Trophoblast cell (in vitro differentiated cells and primary cell): ENCODE measurements around the gene MMP24OS.

ENCODE experiments used
- DNase-seq, 2 donors: peaks; one replicate each; pipeline ENCODE4 v3.0.0-alpha.2; 2016
- H2AFZ ChIP-seq: 2 replicates; pipeline ENCODE4 v1.6.1; 2013; ENCODE audit warnings: low read length, moderate library complexity, mild to moderate bottlenecking; ENCODE audit not compliant: insufficient read depth, poor library complexity
- H2AK5ac ChIP-seq: 2 replicates; pipeline ENCODE4 v1.6.1; 2013; ENCODE audit warnings: mild to moderate bottlenecking, low read length
- H2BK120ac ChIP-seq: 2 replicates; pipeline ENCODE4 v1.6.1; 2013; ENCODE audit warnings: low read length, mild to moderate bottlenecking, moderate library complexity; ENCODE audit not compliant: insufficient read depth, poor library complexity
- H2BK12ac ChIP-seq: 2 replicates; pipeline ENCODE4 v1.6.1; 2013; ENCODE audit warnings: mild to moderate bottlenecking, low read length, moderate library complexity
- H2BK5ac ChIP-seq: 2 replicates; pipeline ENCODE4 v1.6.1; 2013; ENCODE audit warnings: low read length, low read depth, moderate library complexity, mild to moderate bottlenecking; ENCODE audit not compliant: poor library complexity
- H3K14ac ChIP-seq: 2 replicates; pipeline ENCODE4 v1.6.1; 2013; ENCODE audit warnings: mild to moderate bottlenecking, low read length
- H3K18ac ChIP-seq: 2 replicates; pipeline ENCODE4 v1.6.1; 2013; ENCODE audit warnings: mild to moderate bottlenecking, low read length
- H3K23ac ChIP-seq: 2 replicates; pipeline ENCODE4 v1.6.1; 2013; ENCODE audit warnings: low read length
- H3K27ac ChIP-seq: 2 replicates; pipeline ENCODE4 v1.5.1; 2013; ENCODE audit warnings: low read depth, mild to moderate bottlenecking, inconsistent platforms, low read length, moderate library complexity
- H3K27me3 ChIP-seq: 2 replicates; pipeline ENCODE4 v1.6.1; 2013; ENCODE audit warnings: inconsistent platforms, mild to moderate bottlenecking, low read length, moderate library complexity; ENCODE audit not compliant: insufficient read depth
- H3K36me3 ChIP-seq, 2 experiments: 1 replicate in 1 of 2; 2 replicates in 1 of 2; pipeline ENCODE4 v1.6.1; 2013; ENCODE audit warnings: low read length in 2 of 2, mild to moderate bottlenecking in 2 of 2, moderate library complexity in 1 of 2; ENCODE audit not compliant: insufficient read depth in 2 of 2, control insufficient read depth in 1 of 2
- H3K4ac ChIP-seq: 2 replicates; pipeline ENCODE4 v1.6.1; 2013; ENCODE audit warnings: low read depth, mild to moderate bottlenecking, low read length, moderate library complexity
- H3K4me1 ChIP-seq, 2 experiments: 1 replicate in 1 of 2; 2 replicates in 1 of 2; pipeline ENCODE4 v1.6.1; 2013; ENCODE audit warnings: low read length in 2 of 2, mild to moderate bottlenecking in 2 of 2, moderate library complexity in 1 of 2; ENCODE audit not compliant: insufficient read depth in 2 of 2, control insufficient read depth in 1 of 2
- H3K4me2 ChIP-seq: 2 replicates; pipeline ENCODE4 v1.6.1; 2013; ENCODE audit warnings: inconsistent platforms, mild to moderate bottlenecking, low read length, moderate library complexity
- H3K4me3 ChIP-seq: 2 replicates; pipeline ENCODE4 v1.5.1; 2013; ENCODE audit warnings: mild to moderate bottlenecking, low read depth, low read length, inconsistent platforms
- H3K79me1 ChIP-seq: one replicate; pipeline ENCODE4 v1.6.1; 2013; ENCODE audit warnings: low read length
- H3K79me2 ChIP-seq: 2 replicates; pipeline ENCODE4 v1.6.1; 2013; ENCODE audit warnings: low read length, mild to moderate bottlenecking; ENCODE audit not compliant: control insufficient read depth, insufficient read depth, poor library complexity
- H3K9ac ChIP-seq: 2 replicates; pipeline ENCODE4 v1.6.1; 2013; ENCODE audit warnings: mild to moderate bottlenecking, low read length
- H3K9me3 ChIP-seq: 2 replicates; pipeline ENCODE4 v1.6.1; 2013; ENCODE audit warnings: low read depth, mild to moderate bottlenecking, control low read depth, inconsistent platforms, low read length; ENCODE audit not compliant: insufficient read depth
- H4K12ac ChIP-seq: 2 replicates; pipeline ENCODE4 v1.6.1; 2013; ENCODE audit warnings: low read depth, mild to moderate bottlenecking, low read length, moderate library complexity
- H4K8ac ChIP-seq: 2 replicates; pipeline ENCODE4 v1.6.1; 2013; ENCODE audit warnings: low read depth, mild to moderate bottlenecking, low read length, moderate library complexity
- H4K91ac ChIP-seq: one replicate; pipeline ENCODE4 v1.6.1; 2013; ENCODE audit warnings: low read depth, mild to moderate bottlenecking, low read length, moderate library complexity
- WGBS: extraction: QIAGEN DNeasy Blood & Tissue Kit; methylation state at CpG from one replicate; pipeline ENCODE4 v1.1.7; 2013; ENCODE audit warnings: missing lambda C conversion rate; ENCODE audit not compliant: insufficient read length, insufficient coverage; ENCODE audit errors: extremely low coverage; 5-methylcytosine and 5-hydroxymethylcytosine counted together

MMP24OS gene

DNA sequence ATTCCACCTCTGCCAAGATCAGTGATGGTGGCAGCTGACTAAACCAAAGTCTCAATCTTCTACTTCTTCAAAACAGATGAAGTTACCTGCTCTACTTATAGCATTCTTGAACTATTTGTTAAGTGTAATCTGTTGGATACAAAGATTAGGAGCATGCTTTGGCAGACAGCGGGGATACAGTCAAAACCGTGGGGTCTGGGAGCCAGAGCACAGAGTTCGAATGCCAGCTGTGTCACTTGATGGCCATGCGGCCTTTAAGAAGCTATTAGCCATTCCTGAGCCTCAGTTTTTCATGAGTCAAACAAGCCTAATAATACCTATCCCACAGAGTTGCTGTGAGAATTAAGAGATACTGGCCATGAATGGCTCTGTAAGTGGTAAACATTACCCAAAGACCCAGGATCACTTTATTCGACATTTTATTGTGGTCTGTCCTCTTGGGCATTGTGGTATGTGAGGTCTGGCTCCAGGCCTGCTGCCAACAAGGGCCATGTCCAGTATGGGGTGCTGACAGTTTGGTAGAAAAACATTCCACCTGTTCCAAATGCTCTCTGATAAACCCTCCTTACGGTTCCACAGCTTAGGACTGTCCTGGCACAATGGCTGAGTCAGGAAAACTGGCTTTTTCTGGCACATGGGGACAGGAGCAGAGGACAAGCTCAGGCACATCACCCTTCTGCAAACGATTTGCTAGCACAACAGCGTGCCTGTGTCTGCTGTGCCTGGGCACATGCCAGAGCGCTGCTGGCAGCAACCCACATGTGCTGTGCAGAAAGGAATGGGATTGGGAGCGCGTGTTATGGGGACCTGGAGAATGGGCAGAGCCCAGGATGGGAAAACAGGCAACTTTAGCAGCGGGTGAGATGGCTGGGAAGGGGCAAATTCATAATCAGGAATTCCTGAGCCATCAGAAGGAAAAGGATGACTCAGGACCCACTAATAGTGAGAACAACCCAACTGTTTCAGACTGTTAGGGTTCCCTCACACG is 30.0 kb upstream of the MMP24OS start:
- H3K23ac ChIP-seq: no peak overlapping the region
- peaks cover 2% of the 10 kb centered on the region for H3K9me3 ChIP-seq
- no peak overlapping the region for H2BK120ac ChIP-seq
- no peak overlapping the region for H4K91ac ChIP-seq
- no peak overlapping the region for H2BK12ac ChIP-seq
- H3K36me3 ChIP-seq: no peaks in the 10 kb centered on the region
- no peaks in the 10 kb centered on the region for H3K79me2 ChIP-seq
- no peak overlapping the region for H2AFZ ChIP-seq
- no peak overlapping the region for H3K4ac ChIP-seq
- no peak overlapping the region for H3K14ac ChIP-seq
- no peak overlapping the region for H2AK5ac ChIP-seq
- no peak for DNase-seq
- no peak overlapping the region for H3K4me3 ChIP-seq
- H3K27me3 ChIP-seq: no peaks in the 10 kb centered on the region
- H3K79me1 ChIP-seq: peaks cover 12% of the 10 kb centered on the region
- no peak overlapping the region for H3K27ac ChIP-seq
- H4K12ac ChIP-seq: no peak overlapping the region
- no peak overlapping the region for H3K4me2 ChIP-seq
- H4K8ac ChIP-seq: no peak overlapping the region
- no peak overlapping the region for H3K18ac ChIP-seq
- H3K9ac ChIP-seq: peak overlapping the region; percentile 60
- H3K4me1 ChIP-seq: peaks cover 27% of the 10 kb centered on the region in 2 experiments
- WGBS: no CpG with 5 or more reads among the region's 13 CpGs
- no peak overlapping the region for H2BK5ac ChIP-seq

- Histone ChIP-seq H3K36me3 (no peaks in the 10 kb centered on the region), H3K23ac (no peak overlapping the region), H4K8ac (no peak overlapping the region), H3K27me3 (no peaks in the 10 kb centered on the region), H3K18ac (no peak overlapping the region), H3K9ac (no peak overlapping the region), H3K4ac (no peak overlapping the region), H3K4me3 (no peak overlapping the region), H3K27ac (no peak overlapping the region), H3K79me2 (no peaks in the 10 kb centered on the region), H3K79me1 (peaks cover 12% of the 10 kb centered on the region), H3K4me1 (peaks cover 27% of the 10 kb centered on the region in 2 experiments), H3K9me3 (peaks cover 2% of the 10 kb centered on the region), H2AFZ (no peak overlapping the region), H2BK5ac (no peak overlapping the region), H3K14ac (no peak overlapping the region), H4K91ac (no peak overlapping the region), H2BK12ac (no peak overlapping the region), H2AK5ac (no peak overlapping the region), H3K4me2 (no peak overlapping the region), H4K12ac (no peak overlapping the region), H2BK120ac (no peak overlapping the region)
- DNase-seq: peak; percentile 61 to 77
- no CpG with 5 or more reads among the region's 4 CpGs for WGBS
Measured at GRCh38 chr20:35306931-35307517, 29.1 kb upstream of the MMP24OS start.

GRCh38 chr20:35305682-35306556 is 28.0 kb upstream of the MMP24OS start:
- H3K4me1 ChIP-seq: peaks cover 27% of the 10 kb centered on the region in 2 experiments
- peak overlapping the region; percentile 20 for H3K4me2 ChIP-seq
- H3K23ac ChIP-seq: no peak overlapping the region
- WGBS: no CpG with 5 or more reads among the region's 12 CpGs
- no peak overlapping the region for H3K9ac ChIP-seq
- no peaks in the 10 kb centered on the region for H3K36me3 ChIP-seq
- H3K27me3 ChIP-seq: no peaks in the 10 kb centered on the region
- H4K91ac ChIP-seq: peak overlapping the region; percentile 52
- peak overlapping the region; percentile 5 for H3K18ac ChIP-seq
- H4K12ac ChIP-seq: no peak overlapping the region
- H2AFZ ChIP-seq: no peak overlapping the region
- peak overlapping the region; percentile 12 for H4K8ac ChIP-seq
- peak overlapping the region; percentile 7 for H2BK12ac ChIP-seq
- peak; percentile 96 to 98 for DNase-seq
- H3K4me3 ChIP-seq: no peak overlapping the region
- peaks cover 2% of the 10 kb centered on the region for H3K9me3 ChIP-seq
- H3K4ac ChIP-seq: no peak overlapping the region
- peak overlapping the region; percentile 16 for H3K14ac ChIP-seq
- H2AK5ac ChIP-seq: peak overlapping the region; percentile 2
- peak overlapping the region; percentile 49 for H3K27ac ChIP-seq
- peaks cover 12% of the 10 kb centered on the region for H3K79me1 ChIP-seq
- peak overlapping the region; percentile 28 for H2BK5ac ChIP-seq
- no peaks in the 10 kb centered on the region for H3K79me2 ChIP-seq
- peak overlapping the region; percentile 8 for H2BK120ac ChIP-seq

DNA sequence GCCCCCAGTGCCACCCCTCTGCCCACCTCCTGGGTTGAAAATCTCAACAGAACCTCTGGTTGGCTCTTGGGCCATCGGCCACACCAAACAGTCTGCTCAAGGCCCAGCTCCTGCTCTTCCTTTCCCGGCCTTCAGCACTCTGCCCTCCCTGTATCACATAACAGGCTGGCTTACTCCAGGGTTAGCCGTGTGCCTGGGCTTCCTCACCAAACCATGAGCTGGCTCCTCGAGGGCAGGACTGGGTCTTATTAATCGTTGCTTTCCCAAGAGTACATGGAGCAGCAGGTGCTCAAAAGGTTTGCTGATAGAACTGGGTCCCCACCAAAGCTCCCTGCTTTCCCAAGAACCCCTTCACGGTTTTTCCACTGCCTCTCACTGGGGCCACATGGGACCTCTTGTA is 27.0 kb upstream of the MMP24OS start:
- no peak overlapping the region for H3K23ac ChIP-seq
- no peaks in the 10 kb centered on the region for H3K27me3 ChIP-seq
- no peaks in the 10 kb centered on the region for H3K79me2 ChIP-seq
- H4K12ac ChIP-seq: no peak overlapping the region
- DNase-seq: no peak
- peak overlapping the region; percentile 52 for H4K91ac ChIP-seq
- peak overlapping the region; percentile 19 for H2BK12ac ChIP-seq
- H3K9me3 ChIP-seq: peaks cover 2% of the 10 kb centered on the region
- peak overlapping the region; percentile 36 for H3K14ac ChIP-seq
- H3K27ac ChIP-seq: peak overlapping the region; percentile 22
- no peak overlapping the region for H3K4ac ChIP-seq
- H3K4me1 ChIP-seq: peaks cover 27% of the 10 kb centered on the region in 2 experiments
- H3K4me2 ChIP-seq: no peak overlapping the region
- no peak overlapping the region for H2AFZ ChIP-seq
- H2AK5ac ChIP-seq: peak overlapping the region; percentile 21
- H3K4me3 ChIP-seq: no peak overlapping the region
- H4K8ac ChIP-seq: no peak overlapping the region
- no CpG with 5 or more reads among the region's 6 CpGs for WGBS
- peaks cover 12% of the 10 kb centered on the region for H3K79me1 ChIP-seq
- H3K18ac ChIP-seq: peak overlapping the region; percentile 31
- H3K9ac ChIP-seq: no peak overlapping the region
- H2BK5ac ChIP-seq: peak overlapping the region; percentile 5
- H3K36me3 ChIP-seq: no peaks in the 10 kb centered on the region
- peak overlapping the region; percentile 36 for H2BK120ac ChIP-seq
